Activated CD8-positive, alpha-beta T cell treated with anti-CD3 and anti-CD28 coated beads, Interleukin-2, amount 10 ng/mL, durations not matched to agents 7 days and 5 days (primary cell): ENCODE measurements around the gene ABCC8. TPM values are rescaled to one million over a fixed set of nuclear protein-coding genes. Genes with fewer than 3 reads are reported as not detected.

ENCODE experiments used
- ATAC-seq: fragments of 150-1000 bp; cut with Tn5 transposase; one replicate; pipeline ENCODE4 v1.10.0; 2021; ENCODE audit warnings: moderate library complexity
- CTCF ChIA-PET: fragments of 350-600 bp; sonication (Branson Sonifier 250); formaldehyde crosslinking; loops from one replicate; lab custom pipeline; 2021; ENCODE audit warnings: antibody characterized with exemption; lab: Charles Lee
- POLR2A ChIA-PET: fragments of 350-600 bp; sonication (Branson Sonifier 250); formaldehyde crosslinking; loops from one replicate; lab custom pipeline; 2021; ENCODE audit warnings: antibody characterized with exemption; lab: Charles Lee
- DNase-seq: peaks from one replicate; pipeline ENCODE4 v3.0.0-alpha.2; 2020
- H3K27ac Mint-ChIP-seq: one replicate; pipeline ENCODE4 v1.8.0; 2021; ENCODE audit warnings: mild to moderate bottlenecking, mixed read lengths
- H3K27me3 Mint-ChIP-seq: one replicate; pipeline ENCODE4 v1.8.0; 2021; ENCODE audit warnings: low read depth, mixed read lengths
- H3K36me3 Mint-ChIP-seq: one replicate; pipeline ENCODE4 v1.8.0; 2021; ENCODE audit warnings: low read depth, mixed read lengths
- H3K4me1 Mint-ChIP-seq: one replicate; pipeline ENCODE4 v1.8.0; 2021; ENCODE audit warnings: low read depth, mixed read lengths
- H3K4me3 Mint-ChIP-seq: one replicate; pipeline ENCODE4 v1.8.0; 2021; ENCODE audit warnings: mild to moderate bottlenecking, mixed read lengths
- H3K9me3 Mint-ChIP-seq: one replicate; pipeline ENCODE4 v1.8.0; 2022; ENCODE audit warnings: mixed read lengths; ENCODE audit not compliant: insufficient read depth
- total RNA-seq, 2 experiments: library from RNA; stranded (reverse); gene quantifications; one replicate each; pipeline ENCODE4 v1.2.3, GENCODE V29; 2021

ABCC8 gene
- total RNA-seq, 2 experiments from 2014 or later, result 0.61 to 1.5 TPM

DNA sequence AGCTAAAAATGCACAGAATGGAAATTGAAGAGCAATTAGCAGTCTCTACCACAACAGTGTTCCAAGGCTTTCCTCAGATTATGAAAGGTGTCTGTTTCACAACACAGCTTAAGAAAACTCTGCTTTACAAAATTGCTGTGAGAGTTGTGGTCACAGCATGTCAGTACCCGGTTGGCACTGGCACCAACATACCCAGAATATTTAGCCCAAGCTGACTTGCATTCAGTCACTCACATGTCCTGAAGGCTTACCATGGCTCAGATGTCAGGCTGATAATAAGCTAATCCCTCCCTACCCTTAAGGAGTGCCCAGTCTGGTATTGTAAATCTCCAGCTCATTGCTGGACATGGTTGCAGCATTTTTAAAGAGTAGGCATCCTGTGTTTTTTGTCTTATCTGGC, 110.2 kb downstream of the ABCC8 start:
- Mint-ChIP-seq H3K27me3 (no peaks in the 10 kb centered on the region), H3K27ac (no peak overlapping the region), H3K36me3 (peaks cover 37% of the 10 kb centered on the region), H3K4me3 (no peak overlapping the region), H3K9me3 (peaks cover 22% of the 10 kb centered on the region), H3K4me1 (peaks cover 12% of the 10 kb centered on the region)
- ChIA-PET POLR2A (no interaction called here), CTCF (interaction anchor here (0.6 to 3.5 kb wide), 4 partner anchors 12 to 260 kb away, joined by 3 to 24 read pairs (median 3); no protein-coding TSS in a partner anchor)
- DNase-seq (no peak), ATAC-seq (no peak)

DNA sequence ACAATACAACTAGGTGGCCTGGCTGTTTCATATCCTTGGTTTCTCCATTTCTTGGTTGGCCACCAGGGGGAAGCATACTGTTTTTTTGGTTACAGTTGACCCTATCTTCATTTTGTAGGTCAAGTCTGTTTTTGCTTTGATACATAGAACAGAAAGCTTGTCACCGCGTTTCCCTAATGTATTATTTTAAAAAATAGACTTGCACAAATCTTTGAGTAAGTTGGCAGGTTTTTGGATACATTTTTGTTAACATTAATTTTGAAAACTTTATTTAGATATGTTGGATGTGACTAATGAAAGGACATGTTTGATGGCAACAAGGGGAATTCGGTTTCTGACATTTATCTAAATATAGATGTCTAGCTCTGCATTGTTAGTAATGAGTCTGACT, 122.0 kb downstream of the ABCC8 start:
- no peak overlapping the region for H3K27ac Mint-ChIP-seq
- ATAC-seq (peak; percentile 23), DNase-seq (peak; percentile 85)
- H3K4me3 Mint-ChIP-seq, result peak overlapping the region; percentile 82
- H3K4me1 Mint-ChIP-seq, result peaks cover 37% of the 10 kb centered on the region
- H3K9me3 Mint-ChIP-seq, result no peaks in the 10 kb centered on the region
- H3K27me3 Mint-ChIP-seq, result peaks cover 3% of the 10 kb centered on the region
- ChIA-PET POLR2A (no interaction called here), CTCF (interaction anchor here (0.6 to 2.6 kb wide), 20 partner anchors 10 to 1138 kb away, joined by 3 to 25 read pairs (median 5); partner anchors contain the start of genes KCNJ11 and RPS13)
- peaks cover 14% of the 10 kb centered on the region for H3K36me3 Mint-ChIP-seq

DNA sequence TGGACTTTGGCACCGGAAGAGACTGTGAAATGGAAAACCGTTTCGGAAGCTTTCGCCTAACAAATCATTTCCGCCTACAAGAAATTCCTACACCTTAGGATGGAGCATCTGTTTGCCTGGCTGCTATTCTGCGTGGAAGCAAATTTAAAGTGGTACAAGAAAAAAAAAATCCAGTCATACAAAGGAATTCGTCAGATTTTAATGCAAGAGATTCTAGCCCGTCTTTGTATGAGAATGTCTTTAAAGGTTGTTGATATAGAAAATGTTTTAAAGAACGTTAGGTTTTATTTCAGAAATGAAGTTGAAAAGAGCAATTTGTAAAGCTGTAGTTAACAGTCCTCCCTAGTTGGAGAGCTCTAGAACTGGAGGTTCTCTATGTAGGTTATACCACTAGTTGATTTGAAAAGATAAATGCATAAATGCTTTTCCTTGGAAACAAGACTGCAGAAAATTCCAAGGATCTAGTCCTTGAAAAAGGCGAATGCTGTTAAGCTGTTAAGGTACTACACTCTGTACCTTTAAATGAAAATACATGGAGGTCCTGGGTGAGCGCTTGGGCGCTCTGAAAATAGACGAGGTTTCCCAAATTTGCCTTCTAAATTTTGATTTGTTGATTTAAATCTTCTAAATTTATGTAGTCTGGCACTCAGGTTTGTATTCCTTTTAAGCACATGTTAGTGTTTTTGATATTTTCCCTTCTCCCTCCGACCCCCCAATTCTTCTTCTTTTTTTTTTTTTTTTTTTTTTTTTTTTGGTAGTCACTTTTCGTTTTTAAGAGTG, 122.6 kb downstream of the ABCC8 start:
- H3K36me3 Mint-ChIP-seq, result peaks cover 13% of the 10 kb centered on the region
- ATAC-seq (no peak), DNase-seq (no peak)
- H3K4me3 Mint-ChIP-seq, result peak overlapping the region; percentile 82
- ChIA-PET CTCF (interaction anchor here (0.7 to 2.6 kb wide), 25 partner anchors 11 to 1925 kb away, joined by 3 to 25 read pairs (median 5); partner anchors contain the start of genes KCNJ11 and RPS13), POLR2A (interaction anchor here (1.1 kb wide), 1 partner anchor 77 kb away, joined by 3 read pairs; the partner anchor contains the start of gene NUCB2)
- H3K4me1 Mint-ChIP-seq, result peaks cover 37% of the 10 kb centered on the region
- H3K9me3 Mint-ChIP-seq, result no peaks in the 10 kb centered on the region
- peak overlapping the region; percentile 77 for H3K27ac Mint-ChIP-seq
- H3K27me3 Mint-ChIP-seq, result peaks cover 3% of the 10 kb centered on the region

GRCh38 chr11:17352950-17353820, 123.5 kb downstream of the ABCC8 start:
- ATAC-seq (peak; percentile 69), DNase-seq (peak; percentile 60)
- ChIA-PET POLR2A (interaction anchor here (1.1 to 1.3 kb wide), 2 partner anchors 77 to 78 kb away, joined by 3 read pairs; partner anchors contain the start of gene NUCB2), CTCF (interaction anchor here (0.8 to 2.6 kb wide), 17 partner anchors 12 to 1926 kb away, joined by 3 to 25 read pairs (median 8); no protein-coding TSS in a partner anchor)
- H3K9me3 Mint-ChIP-seq, result no peaks in the 10 kb centered on the region
- H3K27me3 Mint-ChIP-seq, result peaks cover 3% of the 10 kb centered on the region
- peaks cover 37% of the 10 kb centered on the region for H3K4me1 Mint-ChIP-seq
- peak overlapping the region; percentile 82 for H3K4me3 Mint-ChIP-seq
- peaks cover 14% of the 10 kb centered on the region for H3K36me3 Mint-ChIP-seq
- H3K27ac Mint-ChIP-seq, result peak overlapping the region; percentile 85

GRCh38 chr11:17351510-17352176, 125.0 kb downstream of the ABCC8 start, which contains the start of gene NCR3LG1:
NCR3LG1 (plus strand) TSS chr11:17351800; CDS start chr11:17351970, 170 bp downstream.
- H3K4me1 Mint-ChIP-seq, result peaks cover 37% of the 10 kb centered on the region
- H3K36me3 Mint-ChIP-seq, result peaks cover 11% of the 10 kb centered on the region
- H3K4me3 Mint-ChIP-seq, result peak within 1 kb of the TSS; percentile 82
- peaks cover 3% of the 10 kb centered on the region for H3K27me3 Mint-ChIP-seq
- no peaks in the 10 kb centered on the region for H3K9me3 Mint-ChIP-seq
- H3K27ac Mint-ChIP-seq, result peak within 1 kb of the TSS; percentile 85
- ATAC-seq (peak; percentile 53), DNase-seq (peak; percentile 61)
- CTCF ChIA-PET, result no interaction called here
- POLR2A ChIA-PET, result interaction anchor here (1.3 kb wide), 1 partner anchor 76 kb away, joined by 3 read pairs; no protein-coding TSS in a partner anchor

GRCh38 chr11:17351172-17351509, 125.5 kb downstream of the ABCC8 start:
- H3K27ac Mint-ChIP-seq, result peak overlapping the region; percentile 40
- DNase-seq, result no peak
- POLR2A ChIA-PET, result no interaction called here

GRCh38 chr11:17350455-17351171, 126.0 kb downstream of the ABCC8 start:
- H3K36me3 Mint-ChIP-seq, result peaks cover 11% of the 10 kb centered on the region
- ChIA-PET CTCF (interaction anchor here (0.7 to 1.1 kb wide), 3 partner anchors 34 to 121 kb away, joined by 3 read pairs; no protein-coding TSS in a partner anchor), POLR2A (no interaction called here)
- H3K27ac Mint-ChIP-seq, result peak overlapping the region; percentile 40
- H3K27me3 Mint-ChIP-seq, result peaks cover 3% of the 10 kb centered on the region
- no peaks in the 10 kb centered on the region for H3K9me3 Mint-ChIP-seq
- peak overlapping the region; percentile 82 for H3K4me3 Mint-ChIP-seq
- H3K4me1 Mint-ChIP-seq, result peaks cover 37% of the 10 kb centered on the region
- DNase-seq, result no peak
- no peak for ATAC-seq

More at GRCh38 chr11:17351172-17351509, 125.5 kb downstream of the ABCC8 start:
- H3K9me3 Mint-ChIP-seq, result no peaks in the 10 kb centered on the region
- ATAC-seq, result no peak
- H3K36me3 Mint-ChIP-seq, result peaks cover 11% of the 10 kb centered on the region
- CTCF ChIA-PET, result interaction anchor here (1.1 kb wide), 1 partner anchor 121 kb away, joined by 3 read pairs; no protein-coding TSS in a partner anchor
- peaks cover 3% of the 10 kb centered on the region for H3K27me3 Mint-ChIP-seq
- peak overlapping the region; percentile 82 for H3K4me3 Mint-ChIP-seq
- peaks cover 37% of the 10 kb centered on the region for H3K4me1 Mint-ChIP-seq

DNA sequence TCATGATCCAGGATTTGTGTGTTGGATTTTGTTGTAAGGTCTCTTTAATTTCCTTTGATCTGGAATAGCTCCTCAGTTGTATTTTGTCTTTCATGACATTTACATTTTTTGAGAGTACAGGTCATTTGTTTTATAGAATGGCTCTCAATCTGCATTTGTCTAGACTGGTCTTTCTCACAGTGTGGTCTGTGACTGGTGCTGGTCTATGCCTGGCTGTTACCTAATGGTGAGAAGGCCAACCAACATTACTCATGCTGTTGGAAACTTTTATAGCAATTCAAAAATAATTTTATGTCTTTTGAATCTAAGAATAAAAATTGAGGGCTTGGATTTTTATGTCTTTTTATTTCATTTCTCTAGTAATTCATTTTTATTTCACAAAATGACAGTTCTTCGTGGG, 129.0 kb downstream of the ABCC8 start:
- Mint-ChIP-seq H3K36me3 (peaks cover 19% of the 10 kb centered on the region), H3K9me3 (no peaks in the 10 kb centered on the region), H3K27me3 (peaks cover 3% of the 10 kb centered on the region), H3K4me1 (peaks cover 18% of the 10 kb centered on the region), H3K4me3 (no peak overlapping the region), H3K27ac (no peak overlapping the region)
- DNase-seq (no peak), ATAC-seq (no peak)
- POLR2A ChIA-PET, result interaction anchor here (1.3 kb wide), 1 partner anchor 117 kb away, joined by 4 read pairs; no protein-coding TSS in a partner anchor
- CTCF ChIA-PET, result no interaction called here

DNA sequence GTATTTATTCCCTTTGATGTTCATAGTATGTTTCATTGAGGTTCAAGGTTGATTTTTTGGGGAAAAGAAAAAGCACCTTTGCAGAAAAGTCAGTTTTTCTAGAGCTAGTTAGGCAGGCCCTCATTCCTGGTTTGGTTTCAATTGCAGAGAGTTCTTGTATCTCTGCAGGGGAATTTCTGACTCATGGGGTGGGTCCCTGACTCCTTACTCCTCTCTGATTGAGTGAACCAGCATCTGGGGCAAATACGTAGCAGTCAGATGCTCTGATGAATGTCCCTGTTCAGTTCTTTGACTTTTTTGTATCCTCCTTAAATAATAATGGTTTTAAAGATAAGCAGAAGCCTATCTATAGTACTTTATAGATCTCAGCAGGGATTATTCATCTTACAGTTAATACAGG, 132.7 kb downstream of the ABCC8 start:
- CTCF ChIA-PET, result interaction anchor here (1.5 kb wide), 1 partner anchor 114 kb away, joined by 5 read pairs; no protein-coding TSS in a partner anchor
- no peak for ATAC-seq
- H3K27ac Mint-ChIP-seq, result no peak overlapping the region
- POLR2A ChIA-PET, result no interaction called here
- no peak for DNase-seq
- no peaks in the 10 kb centered on the region for H3K4me1 Mint-ChIP-seq
- no peaks in the 10 kb centered on the region for H3K27me3 Mint-ChIP-seq
- no peak overlapping the region for H3K4me3 Mint-ChIP-seq
- peaks cover 22% of the 10 kb centered on the region for H3K36me3 Mint-ChIP-seq
- no peaks in the 10 kb centered on the region for H3K9me3 Mint-ChIP-seq

GRCh38 chr11:17343257-17343656, 133.4 kb downstream of the ABCC8 start:
- H3K27ac Mint-ChIP-seq, result no peak overlapping the region
- H3K27me3 Mint-ChIP-seq, result no peaks in the 10 kb centered on the region
- no peak for DNase-seq
- H3K4me3 Mint-ChIP-seq, result no peak overlapping the region
- peaks cover 22% of the 10 kb centered on the region for H3K36me3 Mint-ChIP-seq
- ChIA-PET CTCF (no interaction called here), POLR2A (no interaction called here)
- H3K4me1 Mint-ChIP-seq, result no peaks in the 10 kb centered on the region
- H3K9me3 Mint-ChIP-seq, result no peaks in the 10 kb centered on the region
- no peak for ATAC-seq
